D721Med (cell line): ENCODE measurements around the gene CCSER2.

Experiments used
- DNase-seq: peaks from one replicate; pipeline ENCODE4 v3.0.0; 2011; ENCODE audit warnings: low spot score; ENCODE audit not compliant: insufficient read length
- FAIRE-seq: peaks from 2 replicates; lab custom pipeline; 2011; peaks lifted over from hg19 to GRCh38; lab: Jason Lieb, UNC
- TF ChIP-seq, protein P1 (sequence below): IDR thresholded peaks from 2 replicates; pipeline ENCODE4 v1.5.1; 2012; ENCODE audit warnings: mild to moderate bottlenecking, control low read depth; ENCODE audit not compliant: insufficient read depth; ENCODE audit errors: missing control alignments

The CCSER2 gene

DNA sequence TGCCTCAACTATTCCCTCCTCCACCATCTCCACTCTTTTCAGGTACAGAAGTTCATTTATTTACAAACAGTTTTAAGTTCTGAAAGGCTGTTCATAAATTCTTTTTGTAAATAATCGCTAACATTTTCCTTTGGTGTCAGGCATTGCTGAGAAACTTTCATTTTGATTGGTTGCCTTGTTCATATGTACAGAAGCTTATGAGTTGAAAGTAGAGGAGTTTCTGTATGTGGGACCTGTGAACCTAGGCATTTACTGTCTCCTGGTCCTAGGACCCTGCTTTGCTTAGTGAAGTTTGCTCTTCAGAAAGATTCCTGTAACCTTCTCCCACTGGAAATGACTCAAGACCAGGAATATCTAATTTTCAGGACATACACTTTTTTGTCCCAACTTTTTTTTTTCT, 30.4 kb downstream of the CCSER2 start:
- TF ChIP-seq, protein P1, sequence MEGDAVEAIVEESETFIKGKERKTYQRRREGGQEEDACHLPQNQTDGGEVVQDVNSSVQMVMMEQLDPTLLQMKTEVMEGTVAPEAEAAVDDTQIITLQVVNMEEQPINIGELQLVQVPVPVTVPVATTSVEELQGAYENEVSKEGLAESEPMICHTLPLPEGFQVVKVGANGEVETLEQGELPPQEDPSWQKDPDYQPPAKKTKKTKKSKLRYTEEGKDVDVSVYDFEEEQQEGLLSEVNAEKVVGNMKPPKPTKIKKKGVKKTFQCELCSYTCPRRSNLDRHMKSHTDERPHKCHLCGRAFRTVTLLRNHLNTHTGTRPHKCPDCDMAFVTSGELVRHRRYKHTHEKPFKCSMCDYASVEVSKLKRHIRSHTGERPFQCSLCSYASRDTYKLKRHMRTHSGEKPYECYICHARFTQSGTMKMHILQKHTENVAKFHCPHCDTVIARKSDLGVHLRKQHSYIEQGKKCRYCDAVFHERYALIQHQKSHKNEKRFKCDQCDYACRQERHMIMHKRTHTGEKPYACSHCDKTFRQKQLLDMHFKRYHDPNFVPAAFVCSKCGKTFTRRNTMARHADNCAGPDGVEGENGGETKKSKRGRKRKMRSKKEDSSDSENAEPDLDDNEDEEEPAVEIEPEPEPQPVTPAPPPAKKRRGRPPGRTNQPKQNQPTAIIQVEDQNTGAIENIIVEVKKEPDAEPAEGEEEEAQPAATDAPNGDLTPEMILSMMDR: no peak
- DNase-seq (no peak), FAIRE-seq (no peak)

DNA sequence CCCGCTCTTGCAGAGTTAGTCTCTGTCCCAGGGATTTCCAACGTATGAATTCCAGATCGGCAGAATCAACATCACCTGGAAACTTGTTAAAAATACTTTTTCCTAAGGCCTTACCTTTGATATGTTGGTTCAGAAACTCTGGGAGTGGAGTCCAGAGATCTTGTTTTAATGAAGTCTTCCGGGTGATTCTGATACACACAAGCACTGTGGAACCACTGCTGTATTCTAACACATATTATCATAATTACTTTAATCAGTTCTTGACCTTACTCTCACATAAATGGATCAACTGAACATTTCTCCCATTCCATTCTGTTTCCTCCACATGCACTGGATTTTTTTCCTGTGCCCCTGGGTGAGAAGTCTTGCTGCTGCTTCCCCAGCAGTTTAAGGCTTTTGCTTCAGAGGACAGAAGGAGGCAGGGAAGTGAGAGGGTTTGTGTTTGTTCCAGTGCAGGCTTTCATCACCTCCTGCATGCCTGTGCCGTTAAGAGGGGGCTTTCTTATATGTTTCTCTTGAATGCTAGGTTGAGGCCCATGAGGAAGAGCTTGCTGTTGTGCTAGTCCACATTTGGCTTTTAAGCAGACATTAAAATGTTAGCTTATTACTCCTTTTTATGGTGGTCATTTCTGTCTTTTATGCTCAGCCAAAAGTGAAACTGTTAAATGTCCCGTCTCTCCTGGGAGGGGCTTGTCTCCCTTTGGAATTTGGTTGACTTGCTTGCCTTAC, 32.4 kb downstream of the CCSER2 start:
- FAIRE-seq (no peak), DNase-seq (no peak)
- TF ChIP-seq, protein P1: no peak

- TF ChIP-seq, protein P1: no peak
- no peak for FAIRE-seq
- DNase-seq: no peak
Measured at GRCh38 chr10:84365335-84365881, 37.0 kb downstream of the CCSER2 start.

GRCh38 chr10:84366041-84366440, 37.7 kb downstream of the CCSER2 start:
- TF ChIP-seq, protein P1: no peak
- FAIRE-seq (no peak), DNase-seq (no peak)

DNA sequence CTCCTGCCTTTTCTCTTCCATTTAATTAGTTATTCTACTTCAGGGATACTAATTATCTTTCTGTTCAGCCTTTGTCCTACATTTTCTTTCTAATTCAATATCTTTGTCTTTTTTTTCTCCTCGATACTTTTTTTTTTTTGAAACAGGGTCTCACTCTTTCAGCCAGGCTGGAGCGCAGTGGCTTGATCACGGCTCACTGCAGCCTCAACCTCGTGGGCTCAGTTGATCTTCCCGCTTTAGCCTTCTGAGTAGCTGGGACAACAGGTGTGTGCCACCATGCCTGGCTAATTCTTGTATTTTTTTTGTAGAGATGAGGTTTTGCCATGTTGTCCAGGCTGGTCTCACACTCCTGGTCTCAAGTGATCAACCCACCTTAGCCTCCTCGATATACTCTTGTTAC, 38.9 kb downstream of the CCSER2 start:
- FAIRE-seq (no peak), DNase-seq (no peak)
- TF ChIP-seq, protein P1: no peak

GRCh38 chr10:84368828-84369227, 40.4 kb downstream of the CCSER2 start:
- TF ChIP-seq, protein P1: no peak
- no peak for FAIRE-seq
- DNase-seq: no peak

GRCh38 chr10:84370283-84370682, 41.9 kb downstream of the CCSER2 start:
- DNase-seq (no peak), FAIRE-seq (no peak)
- TF ChIP-seq, protein P1: no peak
